ENCODE results near the gene HYAL1. TPM values are rescaled to one million over a fixed set of nuclear protein-coding genes. Genes with fewer than 3 reads are reported as not detected.
"Not testable (repeated sequence)": the region's sequence is repeated elsewhere in the genome, so short reads cannot be mapped to it uniquely, and the experiment has no call there.

Gene HYAL1
- total RNA-seq, 4 donors from 2014 or later: 16.5 to 26.5 (median 20.8) TPM

GRCh38 chr3:50272911-50273688, 30.3 kb downstream of the HYAL1 start:
- WGBS, 2 donors: 0 to 4% methylated on average over 32 to 56 of the region's 61 CpGs
- peaks cover 0 to 88% (median 58%) of the 10 kb centered on the region in 4 donors for H3K4me1 ChIP-seq
- peak overlapping the region; percentile 85 to 98 (median 97) for H3K27ac ChIP-seq
- H3K36me3 ChIP-seq: peaks cover 0 to 19% (median 0%) of the 10 kb centered on the region in 3 donors
- peaks cover 0 to 15% of the 10 kb centered on the region in 2 donors for H3K27me3 ChIP-seq
- H3K9me3 ChIP-seq: no peaks in the 10 kb centered on the region
- peak overlapping the region; percentile 16 to 50 (median 30) for H3K4me3 ChIP-seq
- TF ChIP-seq POLR2A (IDR thresholded peaks at IDR 0.05): peak in 1 of 2 donors; percentile 2
- TF ChIP-seq CTCF (IDR thresholded peaks at IDR 0.05): peak; percentile 98 to 100 (median 98)
- peak; percentile 23 to 85 for TF ChIP-seq EP300 (IDR thresholded peaks at IDR 0.05)
- peak; percentile 85 to 95 for DNase-seq (ENCODE audit: low spot score in 2 of 2)

- H3K4me3 ChIP-seq: peak overlapping the region in 2 of 4 donors; percentile 37 to 50
- H3K27ac ChIP-seq: peak overlapping the region; percentile 85 to 98 (median 97)
- H3K4me1 ChIP-seq: peaks cover 0 to 91% (median 61%) of the 10 kb centered on the region in 4 donors
Measured at GRCh38 chr3:50272538-50272910, 30.9 kb downstream of the HYAL1 start.

GRCh38 chr3:50271314-50271936, 31.9 kb downstream of the HYAL1 start:
- DNase-seq (ENCODE audit: low spot score in 2 of 2): no peak
- TF ChIP-seq CTCF (IDR thresholded peaks at IDR 0.05) (no peak), POLR2A (IDR thresholded peaks at IDR 0.05) (no peak), EP300 (IDR thresholded peaks at IDR 0.05) (no peak)
- 36 to 49% methylated on average over 10 of the region's 10 CpGs for WGBS, 2 donors
- H3K27me3 ChIP-seq: peaks cover 0 to 15% of the 10 kb centered on the region in 2 donors
- peaks cover 0 to 12% (median 0%) of the 10 kb centered on the region in 3 donors for H3K36me3 ChIP-seq
- no peaks in the 10 kb centered on the region for H3K9me3 ChIP-seq
- H3K27ac ChIP-seq: peak overlapping the region; percentile 85 to 98 (median 97)
- peak overlapping the region; percentile 37 to 63 (median 46) for H3K4me3 ChIP-seq
- H3K4me1 ChIP-seq: peaks cover 0 to 100% (median 69%) of the 10 kb centered on the region in 4 donors

More at GRCh38 chr3:50272538-50272910, 30.9 kb downstream of the HYAL1 start:
- H3K9me3 ChIP-seq; DNase-seq (ENCODE audit: low spot score in 2 of 2): not testable (repeated sequence)
- Histone ChIP-seq H3K27me3 (peaks cover 0 to 15% of the 10 kb centered on the region in 2 donors), H3K36me3 (peaks cover 0 to 19% (median 0%) of the 10 kb centered on the region in 3 donors)
- 50 to 54% methylated on average over 10 of the region's 10 CpGs for WGBS, 2 donors

GRCh38 chr3:50270422-50271224, 32.8 kb downstream of the HYAL1 start:
- DNase-seq (ENCODE audit: low spot score in 2 of 2): no peak
- H3K4me1 ChIP-seq: peaks cover 0 to 100% (median 73%) of the 10 kb centered on the region in 4 donors
- H3K9me3 ChIP-seq: no peaks in the 10 kb centered on the region
- H3K27me3 ChIP-seq: peaks cover 0 to 8% of the 10 kb centered on the region in 2 donors
- WGBS, 2 donors: 25 to 44% methylated on average over 17 to 18 of the region's 19 CpGs
- peaks cover 0 to 4% (median 0%) of the 10 kb centered on the region in 3 donors for H3K36me3 ChIP-seq
- TF ChIP-seq EP300 (IDR thresholded peaks at IDR 0.05): peak in 1 of 2 donors; percentile 68
- peak in 1 of 2 donors; percentile 14 for TF ChIP-seq POLR2A (IDR thresholded peaks at IDR 0.05)
- TF ChIP-seq CTCF (IDR thresholded peaks at IDR 0.05): no peak
- H3K4me3 ChIP-seq: peak overlapping the region; percentile 45 to 63 (median 48)
- H3K27ac ChIP-seq: peak overlapping the region; percentile 85 to 98 (median 97)

- Histone ChIP-seq H3K27me3 (peaks cover 0 to 3% of the 10 kb centered on the region in 2 donors), H3K4me1 (peaks cover 0 to 100% (median 74%) of the 10 kb centered on the region in 4 donors), H3K4me3 (peak overlapping the region; percentile 45 to 63 (median 48)), H3K27ac (peak overlapping the region; percentile 85 to 98 (median 97)), H3K9me3 (no peaks in the 10 kb centered on the region), H3K36me3 (no peaks in the 10 kb centered on the region)
- WGBS, 2 donors: 0 to 100% methylated on average over 1 of the region's 8 CpGs
- no peak for DNase-seq (ENCODE audit: low spot score in 2 of 2)
- TF ChIP-seq POLR2A (IDR thresholded peaks at IDR 0.05): no peak
- peak in 1 of 5 experiments; percentile 14 for TF ChIP-seq CTCF (IDR thresholded peaks at IDR 0.05)
- TF ChIP-seq EP300 (IDR thresholded peaks at IDR 0.05): no peak
Measured at GRCh38 chr3:50269977-50270413, 33.4 kb downstream of the HYAL1 start.

Data from tibial nerve (tissue), 4 donors.